ENCODE measurements around the gene FUOM. TPM values are rescaled to one million over a fixed set of nuclear protein-coding genes. Genes with fewer than 3 reads are reported as not detected.

Gene FUOM
- total RNA-seq, 1 donor from 2014 or later: 32.2 TPM

DNA sequence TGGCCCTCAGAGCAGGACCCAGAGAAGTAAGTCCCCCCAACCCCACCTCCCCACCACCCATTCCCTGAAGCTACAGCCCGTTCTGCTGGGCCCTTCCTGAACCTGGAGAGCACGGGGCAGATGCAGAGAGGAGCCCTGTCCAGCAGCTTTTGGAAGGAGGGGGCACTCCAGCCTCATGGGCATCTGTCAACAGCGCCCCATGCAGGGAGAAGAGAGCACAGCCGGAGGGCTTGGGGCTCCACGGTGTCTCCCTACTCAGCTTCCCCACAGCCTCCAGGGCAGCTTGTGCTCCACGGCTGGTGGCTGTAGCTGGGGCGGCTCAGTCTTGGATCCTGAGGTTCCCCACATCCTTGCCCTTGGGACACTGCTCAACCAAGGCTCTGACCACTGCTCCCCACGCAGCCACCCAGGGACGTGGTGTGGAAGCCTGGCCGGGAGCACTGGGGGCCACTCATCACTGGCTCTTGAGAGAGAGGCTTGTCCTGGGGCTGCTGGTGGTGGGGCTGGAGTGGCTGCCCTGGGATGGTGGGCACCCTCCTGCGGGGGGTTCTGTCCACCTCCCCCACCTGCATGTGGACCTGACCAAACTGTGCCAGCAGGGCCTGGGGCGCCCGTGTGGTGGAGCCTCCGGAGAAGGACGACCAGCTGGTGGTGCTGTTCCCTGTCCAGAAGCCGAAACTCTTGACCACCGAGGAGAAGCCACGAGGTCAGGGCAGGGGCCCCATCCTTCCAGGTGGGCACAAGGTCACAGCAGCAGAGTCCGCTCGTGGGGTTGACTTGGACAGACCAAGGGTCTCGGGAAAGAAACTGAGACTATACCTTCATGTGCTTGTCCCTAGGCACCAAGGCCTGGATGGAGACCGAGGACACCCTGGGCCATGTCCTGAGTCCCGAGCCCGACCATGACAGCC is 6.2 kb downstream of the FUOM start:
- no peak overlapping the region for H3K27ac Mint-ChIP-seq (ENCODE audit: unreplicated experiment)
- no peak for DNase-seq (ENCODE audit: low spot score)
- no peaks in the 10 kb centered on the region for H3K4me1 Mint-ChIP-seq (ENCODE audit: low read depth)
- no peaks in the 10 kb centered on the region for H3K9me3 Mint-ChIP-seq (ENCODE audit: low read depth)
- H3K4me3 Mint-ChIP-seq (ENCODE audit: unreplicated experiment): no peak overlapping the region
- H3K27me3 Mint-ChIP-seq (ENCODE audit: low read depth): peaks cover 4% of the 10 kb centered on the region
- no peaks in the 10 kb centered on the region for H3K36me3 Mint-ChIP-seq (ENCODE audit: low read depth)
- TF ChIP-seq, protein P1, sequence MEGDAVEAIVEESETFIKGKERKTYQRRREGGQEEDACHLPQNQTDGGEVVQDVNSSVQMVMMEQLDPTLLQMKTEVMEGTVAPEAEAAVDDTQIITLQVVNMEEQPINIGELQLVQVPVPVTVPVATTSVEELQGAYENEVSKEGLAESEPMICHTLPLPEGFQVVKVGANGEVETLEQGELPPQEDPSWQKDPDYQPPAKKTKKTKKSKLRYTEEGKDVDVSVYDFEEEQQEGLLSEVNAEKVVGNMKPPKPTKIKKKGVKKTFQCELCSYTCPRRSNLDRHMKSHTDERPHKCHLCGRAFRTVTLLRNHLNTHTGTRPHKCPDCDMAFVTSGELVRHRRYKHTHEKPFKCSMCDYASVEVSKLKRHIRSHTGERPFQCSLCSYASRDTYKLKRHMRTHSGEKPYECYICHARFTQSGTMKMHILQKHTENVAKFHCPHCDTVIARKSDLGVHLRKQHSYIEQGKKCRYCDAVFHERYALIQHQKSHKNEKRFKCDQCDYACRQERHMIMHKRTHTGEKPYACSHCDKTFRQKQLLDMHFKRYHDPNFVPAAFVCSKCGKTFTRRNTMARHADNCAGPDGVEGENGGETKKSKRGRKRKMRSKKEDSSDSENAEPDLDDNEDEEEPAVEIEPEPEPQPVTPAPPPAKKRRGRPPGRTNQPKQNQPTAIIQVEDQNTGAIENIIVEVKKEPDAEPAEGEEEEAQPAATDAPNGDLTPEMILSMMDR (IDR thresholded peaks at IDR 0.05): peak; percentile 8

DNA sequence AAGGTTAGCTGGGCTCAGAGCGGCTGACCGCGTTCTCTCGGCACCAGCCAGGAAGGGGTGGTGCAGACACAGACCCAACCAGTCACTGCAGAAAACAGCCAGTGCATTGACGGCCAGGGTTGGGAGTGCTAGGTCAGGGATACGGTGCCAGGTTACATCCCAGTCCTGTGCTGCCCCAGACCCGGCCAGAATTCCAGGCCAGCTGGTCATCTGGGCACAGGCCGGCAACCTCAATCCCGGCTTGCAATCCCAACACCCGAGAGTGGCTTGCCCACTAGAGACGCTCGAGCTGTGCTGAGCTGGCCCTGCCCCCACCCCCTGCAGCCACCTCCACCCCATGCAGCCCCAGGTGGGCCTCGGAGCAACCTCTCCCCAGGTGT is 6.9 kb downstream of the FUOM start:
- no peak for DNase-seq (ENCODE audit: low spot score)
- TF ChIP-seq, protein P1 (IDR thresholded peaks at IDR 0.05): no peak

GRCh38 chr10:133350283-133350949 is 7.4 kb downstream of the FUOM start:
- no peak overlapping the region for H3K4me3 Mint-ChIP-seq (ENCODE audit: unreplicated experiment)
- DNase-seq (ENCODE audit: low spot score): no peak
- no peaks in the 10 kb centered on the region for H3K4me1 Mint-ChIP-seq (ENCODE audit: low read depth)
- no peaks in the 10 kb centered on the region for H3K9me3 Mint-ChIP-seq (ENCODE audit: low read depth)
- H3K27ac Mint-ChIP-seq (ENCODE audit: unreplicated experiment): no peak overlapping the region
- no peaks in the 10 kb centered on the region for H3K36me3 Mint-ChIP-seq (ENCODE audit: low read depth)
- peaks cover 7% of the 10 kb centered on the region for H3K27me3 Mint-ChIP-seq (ENCODE audit: low read depth)
- TF ChIP-seq, protein P1 (IDR thresholded peaks at IDR 0.05): no peak

More for the DNA sequence above, 6.9 kb downstream of the FUOM start:
- Mint-ChIP-seq H3K9me3 (ENCODE audit: low read depth) (no peaks in the 10 kb centered on the region), H3K27ac (ENCODE audit: unreplicated experiment) (no peak overlapping the region), H3K4me3 (ENCODE audit: unreplicated experiment) (no peak overlapping the region), H3K27me3 (ENCODE audit: low read depth) (peaks cover 4% of the 10 kb centered on the region), H3K4me1 (ENCODE audit: low read depth) (no peaks in the 10 kb centered on the region), H3K36me3 (ENCODE audit: low read depth) (no peaks in the 10 kb centered on the region)

DNA sequence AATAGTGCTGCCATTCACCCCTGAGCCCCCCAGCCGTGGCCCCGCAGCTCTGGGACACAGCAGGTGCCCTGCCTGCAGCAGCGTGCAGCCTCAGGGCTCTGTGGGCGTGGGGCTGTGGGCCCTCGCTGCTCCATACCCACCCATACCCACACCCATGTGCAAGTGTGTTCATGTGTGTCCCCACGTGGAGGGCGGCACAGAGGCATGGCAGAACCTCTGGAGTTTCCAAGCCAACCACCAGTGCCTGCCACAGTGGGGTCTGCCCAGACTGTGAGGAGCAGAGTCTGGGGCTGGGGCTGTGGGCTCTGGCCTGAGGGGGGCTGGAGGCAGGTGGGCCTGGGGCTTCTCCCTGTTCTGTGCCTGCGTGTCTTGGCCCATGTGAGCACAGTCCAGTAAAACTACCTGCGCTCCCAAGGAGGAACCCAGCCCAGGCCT is 8.2 kb downstream of the FUOM start:
- Mint-ChIP-seq H3K36me3 (ENCODE audit: low read depth) (no peaks in the 10 kb centered on the region), H3K27me3 (ENCODE audit: low read depth) (peaks cover 7% of the 10 kb centered on the region), H3K4me1 (ENCODE audit: low read depth) (no peaks in the 10 kb centered on the region), H3K4me3 (ENCODE audit: unreplicated experiment) (no peak overlapping the region), H3K27ac (ENCODE audit: unreplicated experiment) (no peak overlapping the region), H3K9me3 (ENCODE audit: low read depth) (no peaks in the 10 kb centered on the region)
- TF ChIP-seq, protein P1 (IDR thresholded peaks at IDR 0.05): no peak
- no peak for DNase-seq (ENCODE audit: low spot score)

- peaks cover 7% of the 10 kb centered on the region for H3K27me3 Mint-ChIP-seq (ENCODE audit: low read depth)
- H3K4me1 Mint-ChIP-seq (ENCODE audit: low read depth): no peaks in the 10 kb centered on the region
Observed at GRCh38 chr10:133349160-133349568, 8.7 kb downstream of the FUOM start.

More at GRCh38 chr10:133349160-133349568, 8.7 kb downstream of the FUOM start:
- Mint-ChIP-seq H3K27ac (ENCODE audit: unreplicated experiment) (no peak overlapping the region), H3K36me3 (ENCODE audit: low read depth) (no peaks in the 10 kb centered on the region), H3K9me3 (ENCODE audit: low read depth) (no peaks in the 10 kb centered on the region), H3K4me3 (ENCODE audit: unreplicated experiment) (no peak overlapping the region)
- TF ChIP-seq, protein P1 (IDR thresholded peaks at IDR 0.05): no peak
- DNase-seq (ENCODE audit: low spot score): no peak
